HG02870 (cell line): Measurements from ENCODE around the gene ISG20L2.
A peak's percentile ranks its signal among the peaks of the same experiment; 100 is the strongest.
"Not testable (repeated sequence)": the region's sequence is repeated elsewhere in the genome, so short reads cannot be mapped to it uniquely, and the experiment has no call there.

Source experiments
- ATAC-seq: cut with Tn5 transposase; IDR thresholded peaks from one replicate; pipeline ENCODE4 v1.9.1; 2021; ENCODE audit warnings: mild to moderate bottlenecking, moderate library complexity; ENCODE audit not compliant: unreplicated experiment

Gene ISG20L2, protein sequence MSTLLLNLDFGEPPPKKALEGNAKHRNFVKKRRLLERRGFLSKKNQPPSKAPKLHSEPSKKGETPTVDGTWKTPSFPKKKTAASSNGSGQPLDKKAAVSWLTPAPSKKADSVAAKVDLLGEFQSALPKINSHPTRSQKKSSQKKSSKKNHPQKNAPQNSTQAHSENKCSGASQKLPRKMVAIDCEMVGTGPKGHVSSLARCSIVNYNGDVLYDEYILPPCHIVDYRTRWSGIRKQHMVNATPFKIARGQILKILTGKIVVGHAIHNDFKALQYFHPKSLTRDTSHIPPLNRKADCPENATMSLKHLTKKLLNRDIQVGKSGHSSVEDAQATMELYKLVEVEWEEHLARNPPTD

DNA sequence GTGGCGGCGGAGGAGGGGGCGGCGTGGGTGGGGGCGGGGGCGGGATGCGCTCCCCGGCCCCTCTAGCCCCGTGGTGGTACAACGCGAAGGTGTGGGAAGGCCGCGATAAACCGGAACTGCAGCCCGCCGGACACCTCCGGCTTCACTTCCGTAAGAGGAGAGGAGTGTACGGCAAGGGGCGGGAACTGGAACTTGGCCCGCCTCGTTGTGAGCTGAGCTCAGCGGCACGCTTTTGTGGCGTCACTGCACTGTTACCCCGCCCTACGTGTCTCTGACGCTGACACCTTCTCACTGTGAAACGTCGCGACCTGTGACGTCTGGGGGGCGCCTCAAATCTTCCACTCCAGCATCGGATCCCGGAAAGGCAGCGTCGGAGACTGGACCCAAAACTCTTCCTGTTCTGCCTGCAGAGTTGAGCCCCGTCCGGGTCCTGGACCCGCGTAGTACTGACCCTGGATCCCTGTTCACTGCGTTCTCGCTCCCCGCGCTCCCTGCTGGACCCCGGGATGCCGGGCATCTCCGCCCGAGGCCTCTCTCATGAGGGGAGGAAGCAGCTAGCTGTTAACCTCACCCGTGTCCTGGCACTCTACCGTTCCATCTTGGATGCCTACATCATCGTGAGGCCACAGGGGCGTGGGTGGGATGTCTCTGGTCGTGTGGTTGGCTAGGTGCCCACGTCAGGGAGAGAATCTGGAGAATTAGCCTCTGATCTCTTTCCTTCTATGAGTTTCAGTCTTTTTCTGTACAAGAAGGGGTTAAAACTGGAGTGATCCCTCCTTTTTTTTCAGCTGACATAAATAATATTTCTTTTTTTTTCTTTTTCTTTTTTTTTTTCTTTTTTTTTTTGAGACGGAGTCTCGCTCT lies at the start of gene ISG20L2:
Gene ISG20L2 (minus strand): TSS at position 168 of the 864 bp plus-strand sequence. CDS start 1,114 bp downstream, outside the sequence.
- ATAC-seq = peak; percentile 88

DNA sequence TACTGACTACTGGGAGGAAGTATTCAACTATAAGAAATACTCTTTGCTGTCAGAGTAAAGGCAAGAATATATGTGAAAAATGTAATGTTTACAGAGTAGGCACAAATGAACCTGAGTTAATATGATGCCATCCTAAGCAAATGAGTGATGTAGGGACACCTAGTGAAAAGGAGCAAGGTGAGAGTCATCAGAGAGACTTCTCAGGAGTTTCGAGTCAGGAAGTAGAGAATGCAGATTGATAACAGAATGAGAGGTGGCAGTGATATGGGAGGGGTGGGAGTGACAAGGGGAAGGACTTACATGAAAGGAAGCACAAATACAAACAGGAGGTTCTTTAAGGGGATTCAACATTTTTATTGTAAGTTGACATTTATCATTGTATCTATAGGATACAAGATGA lies 49.0 kb upstream of the ISG20L2 start:
- ATAC-seq = no peak

DNA sequence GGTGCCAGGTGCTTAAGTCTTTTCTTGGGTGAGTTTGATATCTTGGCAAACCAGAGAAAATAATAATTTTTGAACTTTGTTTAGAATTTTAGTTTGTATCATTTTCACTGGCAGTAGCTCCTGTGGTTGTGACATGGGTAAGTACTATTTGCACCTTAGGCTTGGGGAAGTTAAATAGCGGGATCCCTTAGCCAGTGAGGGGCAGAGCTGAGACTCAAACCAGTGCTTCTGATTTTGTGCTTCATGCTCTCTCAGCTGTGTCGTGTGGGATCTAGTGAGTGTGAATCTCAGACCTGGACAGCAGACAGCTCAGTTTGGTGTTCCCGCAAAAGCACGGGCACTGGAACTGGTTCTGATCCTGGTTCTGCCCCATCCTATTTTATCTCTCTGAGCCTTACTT lies 48.4 kb upstream of the ISG20L2 start:
- no peak for ATAC-seq

DNA sequence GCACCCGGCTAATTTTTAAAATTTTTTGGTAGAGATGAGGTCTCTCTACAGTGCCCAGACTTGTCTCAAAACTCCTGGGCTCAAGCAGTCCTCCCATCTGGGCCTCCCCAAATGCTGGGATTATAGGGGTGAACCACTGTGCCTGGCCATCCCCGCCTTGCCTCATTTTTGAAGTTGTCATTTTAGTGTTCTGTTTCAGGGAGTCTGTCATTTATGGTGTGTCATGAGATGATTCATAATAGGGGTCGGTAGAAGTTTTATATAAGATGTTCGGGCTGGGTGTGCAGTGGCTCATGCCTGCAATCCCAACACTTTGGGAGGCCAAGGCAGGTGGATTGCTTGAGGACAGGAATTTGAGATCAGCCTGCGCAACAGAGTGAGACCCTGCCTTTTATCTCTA lies 47.2 kb upstream of the ISG20L2 start:
- no peak for ATAC-seq

DNA sequence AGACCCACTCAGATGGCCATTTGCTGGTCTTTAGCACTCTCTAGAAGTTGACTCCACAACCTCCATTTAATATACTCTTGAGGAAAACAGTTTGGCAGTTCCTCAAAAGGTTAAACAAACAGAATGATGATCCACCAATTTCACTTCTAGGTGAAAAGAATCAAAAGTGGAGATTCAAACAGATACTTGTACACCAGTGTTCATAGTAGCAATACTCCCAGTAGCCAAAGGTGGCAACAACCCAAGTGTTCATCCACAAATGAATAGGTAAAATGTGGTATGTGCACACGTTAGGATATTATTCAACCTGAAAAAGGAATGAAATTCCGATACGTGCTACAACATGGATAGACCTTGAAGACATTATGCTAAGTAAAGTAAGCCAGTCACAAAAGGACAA lies 45.0 kb upstream of the ISG20L2 start:
- ATAC-seq = no peak

DNA sequence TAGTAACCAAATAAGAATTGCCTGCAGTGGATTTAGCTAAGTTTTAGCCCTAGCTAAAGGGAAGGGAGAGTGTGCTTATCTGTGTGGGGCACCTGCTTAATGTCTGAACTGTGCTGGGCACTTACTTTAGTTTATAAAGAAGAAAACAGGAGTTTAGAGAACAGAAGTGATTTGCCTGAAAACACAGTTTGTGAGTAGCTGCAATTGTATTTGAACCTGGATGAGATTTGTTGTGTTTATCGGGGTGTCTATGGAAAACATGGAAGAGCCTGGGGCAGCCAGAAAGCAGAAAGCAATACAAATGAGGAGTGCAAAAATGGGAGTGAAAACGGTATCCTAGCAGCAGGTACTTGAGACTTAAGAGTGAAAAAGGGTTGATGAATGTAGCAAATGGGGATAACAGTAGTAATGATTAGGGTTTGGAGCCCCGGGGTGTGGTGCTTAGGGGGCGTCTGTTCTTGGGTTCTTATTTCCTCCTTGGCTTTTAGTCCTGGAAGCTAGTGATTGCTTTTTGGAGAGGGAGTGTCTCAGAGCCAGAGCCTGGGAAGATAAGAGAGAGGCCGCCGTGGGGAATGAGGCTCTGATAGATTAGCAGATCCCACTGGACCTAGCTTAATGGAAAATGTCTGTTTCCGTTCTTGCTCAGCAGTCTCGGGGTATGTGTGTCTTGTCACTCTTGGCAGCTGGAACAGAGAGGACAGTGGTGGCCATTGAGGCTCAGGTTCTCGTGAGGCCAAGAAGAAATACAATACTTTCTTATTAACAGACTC lies 44.3 kb upstream of the ISG20L2 start:
- no peak for ATAC-seq

DNA sequence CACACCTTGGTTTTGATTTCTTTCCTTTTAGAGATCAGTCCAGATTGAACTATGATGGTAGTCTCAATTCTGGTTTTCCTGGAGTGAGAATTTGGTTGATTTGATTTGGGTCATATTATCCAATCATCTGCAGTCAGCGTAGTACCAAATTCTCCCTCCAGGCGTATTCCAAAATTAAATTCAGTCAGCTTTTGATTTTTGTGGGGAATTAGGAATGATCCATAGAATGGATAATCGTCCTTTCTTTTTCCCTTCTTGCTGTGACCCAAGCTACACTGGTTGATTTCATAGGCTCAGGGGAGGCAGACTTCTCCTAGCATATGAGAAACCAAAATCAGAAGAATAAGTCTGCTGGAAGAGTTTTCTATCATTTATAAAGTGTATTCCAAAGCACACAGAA lies 43.7 kb upstream of the ISG20L2 start:
- no peak for ATAC-seq

DNA sequence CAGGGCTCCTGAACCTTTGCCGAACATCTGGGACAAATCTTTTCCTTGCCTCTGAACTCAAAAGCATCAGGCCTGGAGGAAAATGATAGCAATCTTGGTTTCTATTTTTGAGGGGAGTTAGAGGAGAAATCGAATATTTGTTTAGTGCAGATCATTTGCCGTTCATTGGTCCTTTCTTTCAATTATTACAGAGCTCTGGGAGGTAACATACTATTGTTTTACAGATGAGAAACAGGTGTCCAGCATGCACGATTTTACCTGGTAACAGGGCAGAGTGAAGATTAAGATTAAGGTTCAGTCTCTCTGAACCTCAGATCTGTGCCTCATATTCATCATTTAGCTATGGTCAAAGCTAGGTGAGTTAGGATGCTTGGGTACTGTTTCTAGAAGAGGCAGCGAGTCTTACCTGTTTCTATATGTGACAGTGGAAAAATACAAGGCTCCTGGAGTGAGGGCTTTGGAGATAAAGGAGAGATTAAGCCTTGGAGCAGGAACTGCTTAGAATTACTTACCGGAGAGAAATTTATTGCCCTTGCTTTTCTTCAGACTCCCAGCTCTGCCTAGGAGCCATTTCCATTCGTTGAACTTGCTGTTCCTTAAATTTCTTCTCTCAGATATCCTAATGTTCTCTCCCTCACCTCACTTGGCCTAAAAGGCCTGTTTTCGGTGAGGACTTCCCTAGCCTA lies 40.2 kb upstream of the ISG20L2 start:
- ATAC-seq = no peak

DNA sequence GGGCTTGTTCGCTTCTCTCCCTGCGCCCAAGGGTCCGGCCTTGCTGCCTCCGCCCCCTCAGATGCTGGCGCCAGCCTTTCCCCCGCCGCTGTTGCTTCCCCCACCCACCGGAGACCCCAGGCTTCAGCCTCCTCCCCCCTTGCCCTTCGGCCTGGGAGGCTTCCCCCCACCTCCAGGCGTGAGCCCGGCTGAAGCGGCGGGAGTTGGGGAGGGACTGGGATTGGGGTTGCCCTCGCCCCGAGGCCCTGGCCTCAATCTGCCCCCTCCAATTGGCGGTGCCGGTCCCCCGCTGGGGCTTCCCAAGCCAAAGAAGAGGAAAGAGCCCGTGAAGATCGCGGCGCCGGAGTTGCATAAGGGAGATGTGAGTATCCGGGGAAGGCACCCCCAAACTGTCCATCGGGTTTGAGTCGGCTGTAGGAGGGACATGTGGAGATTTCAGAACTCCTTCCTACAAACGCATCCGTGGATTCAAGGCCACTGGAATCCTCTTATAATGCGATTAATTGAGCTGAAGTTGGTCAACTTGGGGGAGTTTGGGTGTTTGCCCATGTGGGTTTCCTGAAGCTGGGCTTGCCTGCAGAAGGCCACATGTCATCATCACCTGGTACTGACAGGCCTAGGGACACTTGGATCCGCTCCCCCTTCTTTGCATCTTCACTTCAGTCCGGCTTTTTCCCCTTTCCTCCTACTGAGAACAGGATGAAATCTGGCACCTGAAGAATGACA lies 39.5 kb upstream of the ISG20L2 start:
- no peak for ATAC-seq

DNA sequence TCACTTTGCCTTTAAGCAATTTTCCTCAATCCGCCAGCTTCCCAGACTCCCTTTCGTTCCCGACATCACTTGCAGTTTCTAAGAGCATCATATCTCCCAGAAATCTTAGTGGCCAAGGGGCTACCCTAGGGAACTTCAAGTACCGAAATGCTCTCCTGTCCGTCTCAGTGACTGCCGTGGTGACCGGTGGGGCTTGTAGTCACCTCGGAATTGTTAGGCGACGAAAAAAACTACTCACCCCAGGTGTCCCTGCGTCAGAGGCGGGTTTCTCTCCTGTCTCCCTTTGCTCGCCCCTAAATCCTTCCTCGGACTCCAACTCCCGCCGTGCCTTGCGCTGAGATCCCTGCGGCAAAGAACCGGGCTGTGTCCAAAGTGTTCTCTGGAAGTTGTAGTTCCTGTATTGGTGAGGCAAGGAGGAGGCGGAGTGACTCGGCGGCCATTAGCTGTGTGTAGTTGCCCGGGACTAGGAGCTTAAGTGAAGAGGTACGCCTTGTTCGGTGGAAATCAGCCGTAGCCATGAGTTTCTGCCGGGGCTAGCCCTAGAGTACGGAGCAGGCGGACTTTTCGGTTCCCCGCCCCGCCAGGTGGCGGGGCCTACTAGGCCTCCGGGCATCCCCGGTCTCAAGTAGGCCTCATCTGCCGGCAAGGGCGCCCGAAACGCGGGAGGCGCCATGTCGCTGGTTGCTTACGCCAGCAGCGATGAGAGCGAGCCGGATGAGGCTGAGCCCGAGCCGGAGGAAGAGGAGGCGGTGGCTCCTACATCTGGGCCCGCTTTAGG lies 38.7 kb upstream of the ISG20L2 start, which contains the start of gene PRCC:
Gene PRCC (plus strand): TSS at position 435 of the 778 bp plus-strand sequence. CDS start 237 bp downstream, at position 672.
- peak; percentile 88 for ATAC-seq

DNA sequence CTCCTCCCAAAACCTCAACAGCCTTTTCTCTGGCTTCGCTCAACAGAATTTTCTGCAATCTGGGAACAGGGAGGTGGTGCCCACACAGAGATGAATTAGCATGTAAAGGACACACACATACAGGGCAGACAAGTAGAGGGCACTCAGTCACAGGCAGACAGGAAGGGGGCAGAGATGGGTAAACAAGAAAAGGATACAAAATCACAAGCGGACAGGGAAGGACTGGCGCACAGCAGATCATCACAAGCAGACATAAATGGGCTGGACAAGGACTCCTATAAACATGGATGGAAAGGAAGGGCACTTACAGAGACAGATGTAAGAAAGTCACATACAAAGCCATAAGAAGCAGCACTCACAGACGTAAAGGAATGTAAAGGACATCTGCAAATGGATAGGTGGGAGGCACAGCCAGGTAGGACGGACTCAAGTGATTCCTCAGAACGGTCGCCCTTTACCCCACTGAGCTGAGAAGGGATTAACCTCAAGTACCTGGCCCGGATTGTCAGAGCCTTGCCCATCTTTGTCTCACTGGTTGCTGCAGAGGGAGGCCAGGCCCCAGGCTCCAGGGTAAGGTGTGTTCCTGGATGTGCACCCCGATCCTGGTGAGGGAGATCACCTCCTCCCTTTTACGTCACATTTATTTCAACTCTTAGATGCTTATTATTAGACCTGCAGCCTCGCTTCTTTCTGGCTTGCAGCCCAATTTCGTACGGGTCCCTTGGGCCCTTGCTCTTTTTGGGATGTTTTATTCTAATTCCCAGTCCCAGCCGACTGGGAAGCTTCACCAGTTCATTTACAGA lies 37.9 kb upstream of the ISG20L2 start:
- peak; percentile 10 for ATAC-seq

DNA sequence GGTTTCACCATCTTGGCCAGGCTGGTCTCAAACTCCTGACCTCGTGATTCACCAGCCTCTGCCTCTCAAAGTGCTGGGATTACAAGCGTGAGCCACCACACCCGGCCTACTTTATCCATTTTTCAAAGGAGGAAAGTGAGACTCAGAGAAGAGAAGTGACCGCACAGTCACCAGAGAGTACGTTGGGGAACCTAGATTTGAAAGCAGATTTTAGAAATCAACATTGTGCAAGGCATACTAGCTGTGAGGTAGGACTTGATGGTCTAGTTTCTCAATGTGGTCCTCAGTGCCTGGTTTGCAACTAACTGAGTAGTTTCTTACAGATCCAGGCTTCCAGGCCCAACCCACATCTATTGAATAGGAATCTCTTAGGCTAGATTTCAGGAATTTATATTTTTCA lies 37.1 kb upstream of the ISG20L2 start:
- no peak for ATAC-seq

DNA sequence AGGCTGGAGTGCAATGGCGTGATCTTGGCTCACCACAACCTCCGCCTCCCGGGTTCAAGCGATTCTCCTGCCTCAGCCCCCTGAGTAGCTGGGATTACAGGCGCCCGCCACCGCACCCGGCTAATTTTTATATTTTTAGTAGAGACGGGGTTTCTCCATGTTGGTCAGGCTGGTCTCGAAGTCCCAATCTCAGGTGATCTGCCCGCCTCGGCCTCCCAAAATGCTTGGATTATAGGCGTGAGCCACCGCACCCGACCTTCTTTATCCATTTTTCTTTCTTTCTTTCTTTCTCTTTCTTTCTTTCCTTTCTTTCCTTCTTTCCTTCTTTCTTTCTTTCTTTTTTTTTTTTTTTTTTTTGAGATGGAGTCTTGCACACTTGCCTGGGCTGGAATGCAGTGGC lies 36.6 kb upstream of the ISG20L2 start:
- ATAC-seq = not testable (repeated sequence)

DNA sequence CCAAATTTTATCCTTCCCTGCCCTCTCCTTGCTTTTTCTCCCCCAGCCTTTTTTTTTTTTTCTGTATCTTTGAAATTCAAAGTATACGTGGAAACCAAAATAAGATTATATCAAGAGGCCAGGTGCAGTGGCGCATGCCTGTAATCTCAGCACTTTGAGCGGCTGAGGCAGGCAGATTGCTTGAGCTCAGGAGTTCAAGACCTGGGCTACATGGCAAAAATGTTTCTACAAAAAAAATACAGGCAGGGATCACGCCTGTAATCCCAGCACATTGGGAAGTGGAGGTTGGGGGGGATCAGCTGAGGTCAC lies 32.2 kb upstream of the ISG20L2 start:
- no peak for ATAC-seq

DNA sequence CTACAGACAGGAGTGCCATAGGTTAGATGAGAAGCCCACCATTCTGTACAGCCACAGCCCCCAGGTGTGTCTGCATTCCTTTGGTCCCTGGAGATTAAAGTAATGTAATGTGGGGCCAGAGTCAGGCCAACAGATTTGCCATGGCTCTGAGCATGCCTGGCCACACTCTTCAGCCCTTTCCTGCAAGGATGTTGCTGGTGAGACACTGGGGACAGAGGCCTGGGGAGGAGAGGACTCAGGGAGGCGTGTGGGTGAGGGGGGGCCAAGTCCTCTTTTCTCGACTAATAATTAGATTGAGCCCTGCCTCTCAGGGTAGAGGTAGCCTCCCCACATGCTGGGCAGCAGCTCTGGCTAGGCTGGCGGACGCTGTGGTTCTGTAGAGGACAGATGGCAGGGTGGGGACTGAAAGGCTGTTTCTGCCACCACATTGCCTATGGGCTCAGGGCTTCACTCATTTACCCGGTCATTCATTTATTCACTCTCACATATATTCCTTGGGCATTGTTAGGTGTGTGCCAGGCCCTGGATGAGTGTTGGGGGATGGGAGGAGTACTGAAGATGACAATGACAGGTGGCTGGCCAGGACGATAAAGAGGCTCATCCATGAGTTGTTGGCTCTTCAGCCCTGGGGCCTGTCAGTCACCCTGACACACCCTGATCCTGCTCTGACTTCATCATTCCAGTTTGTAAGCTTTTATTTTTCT lies 31.7 kb upstream of the ISG20L2 start:
- ATAC-seq = no peak

DNA sequence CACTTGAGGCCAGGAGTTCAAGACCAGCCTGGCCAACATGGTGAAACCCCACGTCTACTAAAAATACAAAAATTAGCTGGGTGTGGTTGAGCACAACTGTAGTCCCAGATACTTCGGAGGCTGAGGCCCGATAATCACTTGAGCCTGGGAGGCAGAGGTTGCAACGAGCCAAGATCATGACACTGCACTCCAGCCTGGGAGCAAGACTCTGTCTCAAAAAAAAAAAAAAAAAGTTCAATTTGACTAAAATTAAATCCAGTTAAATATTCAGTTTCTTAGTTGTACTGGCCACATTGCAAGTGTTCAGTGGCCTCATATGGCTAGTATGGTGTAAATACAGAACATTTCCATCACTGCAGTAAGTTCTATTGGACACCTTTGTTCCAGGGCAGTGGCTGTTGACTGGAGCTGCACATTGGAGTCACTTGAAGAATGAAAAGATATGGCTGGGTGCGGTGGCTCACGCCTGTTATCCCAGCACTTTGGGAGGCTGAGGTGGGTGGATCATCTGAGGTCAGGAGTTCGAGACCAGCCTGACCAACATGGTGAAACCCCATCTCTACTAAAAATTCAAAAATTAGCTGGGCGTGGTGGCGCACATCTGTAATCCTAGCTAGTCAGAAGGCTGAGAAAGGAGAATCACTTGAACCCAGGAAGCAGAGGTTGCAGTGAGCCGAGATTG lies 29.1 kb upstream of the ISG20L2 start:
- ATAC-seq = not testable (repeated sequence)

DNA sequence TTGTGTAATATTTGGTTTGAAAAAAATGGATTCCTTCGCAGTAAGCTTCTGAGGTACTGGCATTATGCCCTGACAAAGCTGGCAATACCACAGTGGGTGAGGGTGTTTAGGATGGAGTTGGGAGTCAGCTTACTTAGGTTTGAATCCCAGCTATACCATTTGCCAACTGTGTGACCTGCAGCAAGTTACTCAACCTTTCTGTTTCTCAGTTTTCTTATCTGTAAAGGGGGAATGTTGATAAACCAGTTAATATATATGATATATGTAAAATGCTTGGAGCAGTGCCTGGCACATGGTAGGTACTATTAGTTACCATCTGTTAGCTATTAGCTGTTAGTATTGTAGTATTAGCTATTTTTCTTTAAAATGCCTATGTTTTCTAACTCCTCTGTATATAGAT lies 27.8 kb upstream of the ISG20L2 start:
- no peak for ATAC-seq
